ENCODE data around the gene OSBPL7.

DNA sequence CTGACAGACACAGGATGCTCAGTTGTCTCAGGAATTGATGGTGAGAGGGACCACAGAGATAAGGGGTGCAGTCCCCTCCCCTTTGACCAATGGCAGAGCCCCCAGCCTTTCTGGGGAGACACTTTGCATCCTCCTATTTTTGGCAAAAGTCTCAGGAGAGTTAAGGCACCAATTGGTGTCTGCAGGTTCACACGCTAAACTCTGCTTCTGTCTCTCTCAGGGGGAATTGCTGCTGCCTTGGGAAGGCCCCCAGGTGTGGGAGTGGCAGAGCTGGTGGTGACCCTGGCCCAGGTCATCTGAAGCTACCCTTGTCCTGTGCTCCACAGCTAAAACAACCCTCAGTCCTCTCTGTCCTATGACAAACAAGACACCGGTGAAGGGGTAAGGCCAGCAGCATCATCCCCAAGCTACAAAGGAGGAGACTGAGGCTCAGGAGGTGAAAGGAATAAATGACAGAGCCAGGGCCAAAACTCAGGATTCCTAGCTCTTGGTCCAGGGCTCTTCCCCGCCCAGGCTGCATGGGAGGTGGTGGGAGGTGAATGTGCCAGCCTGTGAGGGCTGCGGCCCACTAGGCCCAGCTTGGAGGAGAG is 20.3 kb downstream of the OSBPL7 start:
- TF ChIP-seq, protein P1, sequence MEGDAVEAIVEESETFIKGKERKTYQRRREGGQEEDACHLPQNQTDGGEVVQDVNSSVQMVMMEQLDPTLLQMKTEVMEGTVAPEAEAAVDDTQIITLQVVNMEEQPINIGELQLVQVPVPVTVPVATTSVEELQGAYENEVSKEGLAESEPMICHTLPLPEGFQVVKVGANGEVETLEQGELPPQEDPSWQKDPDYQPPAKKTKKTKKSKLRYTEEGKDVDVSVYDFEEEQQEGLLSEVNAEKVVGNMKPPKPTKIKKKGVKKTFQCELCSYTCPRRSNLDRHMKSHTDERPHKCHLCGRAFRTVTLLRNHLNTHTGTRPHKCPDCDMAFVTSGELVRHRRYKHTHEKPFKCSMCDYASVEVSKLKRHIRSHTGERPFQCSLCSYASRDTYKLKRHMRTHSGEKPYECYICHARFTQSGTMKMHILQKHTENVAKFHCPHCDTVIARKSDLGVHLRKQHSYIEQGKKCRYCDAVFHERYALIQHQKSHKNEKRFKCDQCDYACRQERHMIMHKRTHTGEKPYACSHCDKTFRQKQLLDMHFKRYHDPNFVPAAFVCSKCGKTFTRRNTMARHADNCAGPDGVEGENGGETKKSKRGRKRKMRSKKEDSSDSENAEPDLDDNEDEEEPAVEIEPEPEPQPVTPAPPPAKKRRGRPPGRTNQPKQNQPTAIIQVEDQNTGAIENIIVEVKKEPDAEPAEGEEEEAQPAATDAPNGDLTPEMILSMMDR (IDR thresholded peaks at IDR 0.05) = no peak
- TF ChIP-seq EZH2 (IDR thresholded peaks at IDR 0.05) = no peak

All from neural progenitor cell (in vitro differentiated cells).